ENCODE measurements around the gene CACNA1D.
"Not testable (repeated sequence)": the region's sequence is repeated elsewhere in the genome, so short reads cannot be mapped to it uniquely, and the experiment has no call there.

Gene CACNA1D

DNA sequence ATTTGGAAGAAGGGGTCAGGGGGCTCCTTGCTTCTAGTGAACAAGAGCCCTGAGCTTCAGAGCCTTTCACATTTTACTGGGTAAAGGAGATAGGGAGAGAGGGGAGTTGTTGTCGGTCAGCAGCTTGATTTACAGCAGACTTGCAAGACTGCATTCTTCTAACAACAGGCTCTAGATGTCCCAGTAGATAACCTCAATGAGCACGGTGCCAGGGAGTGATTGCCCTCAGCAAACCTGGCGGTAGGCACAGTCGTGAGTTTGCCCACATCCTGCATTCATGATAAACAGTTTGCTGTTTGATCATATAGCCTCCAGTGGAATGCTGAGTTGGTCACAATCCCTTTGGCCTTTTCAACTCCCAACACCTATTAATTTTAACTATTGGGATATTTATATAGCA lies 170.4 kb downstream of the CACNA1D start:
- DNase-seq = not testable (repeated sequence)

DNA sequence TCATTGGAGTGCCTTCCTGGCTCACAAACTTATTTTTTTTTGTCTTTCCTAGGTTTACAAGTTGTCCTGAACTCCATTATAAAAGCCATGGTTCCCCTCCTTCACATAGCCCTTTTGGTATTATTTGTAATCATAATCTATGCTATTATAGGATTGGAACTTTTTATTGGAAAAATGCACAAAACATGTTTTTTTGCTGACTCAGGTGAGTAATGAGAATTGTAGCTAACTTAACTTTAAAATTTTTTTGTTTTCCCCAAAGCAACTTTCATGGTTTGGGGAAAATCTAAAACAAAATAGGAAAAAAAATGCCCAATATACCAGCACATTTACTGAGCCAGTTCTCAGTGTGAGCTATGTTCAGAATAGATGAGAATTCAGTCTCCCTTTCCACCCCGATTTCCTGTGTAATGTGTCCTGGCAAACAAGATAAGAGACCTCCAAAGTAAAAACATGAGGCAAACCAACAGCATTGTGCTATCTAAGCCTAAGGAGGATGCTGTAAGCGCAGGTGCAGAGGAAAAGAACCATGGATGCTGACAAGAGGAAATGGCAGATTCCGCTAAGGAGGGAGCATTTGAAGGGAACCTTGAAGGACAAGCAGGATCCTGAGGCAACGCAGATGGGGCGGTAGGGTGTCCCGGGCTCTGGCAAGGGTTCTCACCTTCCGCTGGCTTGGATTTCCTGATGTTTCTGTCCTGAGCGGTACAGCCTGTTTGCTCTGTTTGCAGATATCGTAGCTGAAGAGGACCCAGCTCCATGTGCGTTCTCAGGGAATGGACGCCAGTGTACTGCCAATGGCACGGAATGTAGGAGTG lies 171.4 kb downstream of the CACNA1D start:
- no peak for DNase-seq

DNA sequence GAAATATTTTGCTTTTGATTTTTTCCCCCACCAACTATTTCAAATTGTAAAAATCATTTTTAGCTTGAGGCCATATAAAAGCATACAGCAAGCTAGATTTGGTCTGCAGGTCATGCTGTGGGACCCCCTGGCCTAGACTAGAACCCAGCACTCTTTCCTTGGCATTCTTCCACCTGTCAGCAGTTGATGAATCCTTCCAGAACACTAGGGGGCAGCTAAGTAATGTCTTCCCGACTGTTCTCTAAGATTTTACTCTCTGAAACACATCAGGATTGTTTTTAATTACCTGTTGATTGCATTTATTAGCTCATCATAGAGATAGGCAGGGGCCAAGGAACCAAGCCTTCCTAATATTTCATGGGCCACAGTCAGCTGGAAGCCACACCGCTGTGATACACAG lies 174.5 kb downstream of the CACNA1D start:
- DNase-seq = peak; percentile 12

DNA sequence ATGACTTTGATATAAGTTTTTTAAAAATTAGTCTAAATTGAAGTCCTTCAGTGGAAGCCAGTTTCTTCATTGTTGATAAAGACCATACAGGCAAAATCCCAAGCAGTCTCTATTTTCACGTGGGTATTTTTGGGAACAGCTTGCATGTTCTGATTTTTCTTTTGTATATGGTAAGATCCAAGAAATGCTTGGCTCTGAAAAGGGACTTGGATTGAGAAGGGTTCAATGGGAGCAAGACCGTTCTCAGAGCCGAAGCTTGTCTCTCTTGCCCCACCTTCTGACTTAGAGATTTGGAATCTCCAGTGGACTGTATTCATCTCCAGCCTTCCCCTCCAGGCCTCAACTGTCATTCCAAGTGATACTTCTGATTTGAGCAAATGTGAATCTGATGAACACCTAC lies 176.3 kb downstream of the CACNA1D start:
- DNase-seq = no peak

DNA sequence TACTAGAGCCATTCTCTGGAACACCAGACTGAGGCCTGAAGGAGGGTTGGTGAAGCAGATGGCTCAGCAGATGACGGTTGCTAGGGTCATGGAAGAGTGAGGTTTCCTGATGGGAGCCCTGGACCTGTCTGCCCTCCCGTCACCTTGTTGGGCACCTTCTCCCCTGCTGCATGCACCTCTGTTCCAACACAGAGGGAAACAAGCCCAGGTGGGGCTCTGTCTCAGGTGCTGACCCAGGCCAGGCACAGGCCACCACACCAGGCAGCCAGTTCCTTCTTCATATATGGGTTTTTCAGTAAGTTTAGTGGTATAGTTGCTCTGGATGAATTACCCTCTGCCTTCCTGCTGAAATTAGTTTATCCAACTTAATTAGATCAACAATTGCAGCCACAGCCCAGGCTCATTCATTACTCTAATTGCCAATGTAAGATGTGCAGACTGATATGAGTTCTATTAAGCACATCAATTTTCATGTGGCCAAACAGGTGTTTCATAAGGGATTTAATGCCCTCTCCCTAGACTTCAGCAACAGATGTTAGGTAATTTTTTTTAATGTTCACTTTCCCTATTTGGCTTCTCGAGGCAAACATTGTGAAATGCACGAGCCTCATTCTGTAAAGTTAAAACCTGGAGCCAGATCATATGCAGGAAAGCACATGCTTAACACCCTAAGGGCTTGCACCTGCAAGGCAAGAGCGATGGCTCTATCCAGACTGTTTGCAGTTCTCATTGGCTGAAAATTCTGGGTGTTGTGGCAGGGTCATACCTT lies 177.0 kb downstream of the CACNA1D start:
- DNase-seq = no peak

DNA sequence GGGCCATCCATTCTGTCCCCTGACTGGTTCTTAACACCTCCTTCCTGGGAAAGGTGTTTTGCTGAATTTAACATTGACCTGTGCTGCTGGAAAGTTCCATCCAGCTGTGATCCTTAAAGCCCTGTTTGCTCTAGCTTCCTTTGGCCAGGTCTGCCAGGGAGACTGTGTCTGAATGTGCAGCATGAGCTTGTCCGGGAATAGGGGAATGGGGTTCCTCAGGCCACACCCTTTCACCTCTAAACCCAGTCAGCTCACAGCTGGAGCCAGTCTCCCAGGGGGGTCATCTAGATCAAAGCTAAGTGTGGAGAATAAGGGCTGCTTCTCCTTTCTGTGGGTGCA lies 177.5 kb downstream of the CACNA1D start:
- no peak for DNase-seq

DNA sequence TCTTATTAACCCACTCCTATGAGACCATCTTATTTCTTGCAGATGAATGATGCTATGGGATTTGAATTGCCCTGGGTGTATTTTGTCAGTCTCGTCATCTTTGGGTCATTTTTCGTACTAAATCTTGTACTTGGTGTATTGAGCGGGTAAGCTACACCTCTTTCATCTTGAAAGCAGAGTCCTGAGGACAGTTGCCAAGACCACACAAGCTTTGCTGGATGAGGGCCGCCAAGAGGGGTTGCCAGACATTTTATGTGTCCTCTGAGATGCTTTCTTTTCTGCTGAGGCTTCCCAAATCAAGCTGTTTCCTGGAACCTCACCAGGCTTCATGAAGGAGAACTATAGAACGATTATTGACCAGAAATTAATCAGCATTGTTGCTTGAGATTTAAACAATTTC lies 178.6 kb downstream of the CACNA1D start:
- no peak for DNase-seq

DNA sequence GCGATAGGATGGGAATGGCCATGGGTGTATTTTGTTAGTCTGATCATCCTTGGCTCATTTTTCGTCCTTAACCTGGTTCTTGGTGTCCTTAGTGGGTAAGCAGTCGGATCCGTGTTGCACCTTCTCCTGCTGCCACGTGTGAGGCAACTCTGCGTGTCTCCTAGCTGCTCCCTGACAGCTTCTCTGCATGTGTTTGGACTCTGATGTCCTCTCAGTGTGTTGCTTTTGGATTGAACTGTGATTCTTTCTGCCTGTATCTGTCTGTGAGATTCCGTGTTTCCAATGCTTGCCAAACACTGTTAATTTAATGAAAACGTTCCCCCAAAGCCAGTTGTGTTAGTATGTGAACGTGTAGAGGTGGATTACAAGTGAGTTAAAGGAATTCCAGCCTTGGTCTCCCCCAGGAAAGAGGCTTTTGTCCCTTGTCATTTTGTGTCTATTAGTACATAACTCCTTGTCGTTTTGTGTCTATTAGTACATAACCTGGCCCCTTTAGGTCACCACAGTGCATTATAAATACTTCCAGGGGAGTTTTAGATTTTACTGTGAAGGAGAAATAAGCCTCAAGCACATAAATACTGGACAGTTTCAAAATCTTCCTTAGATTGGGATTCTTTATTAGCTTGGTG lies 179.4 kb downstream of the CACNA1D start:
- no peak for DNase-seq

DNA sequence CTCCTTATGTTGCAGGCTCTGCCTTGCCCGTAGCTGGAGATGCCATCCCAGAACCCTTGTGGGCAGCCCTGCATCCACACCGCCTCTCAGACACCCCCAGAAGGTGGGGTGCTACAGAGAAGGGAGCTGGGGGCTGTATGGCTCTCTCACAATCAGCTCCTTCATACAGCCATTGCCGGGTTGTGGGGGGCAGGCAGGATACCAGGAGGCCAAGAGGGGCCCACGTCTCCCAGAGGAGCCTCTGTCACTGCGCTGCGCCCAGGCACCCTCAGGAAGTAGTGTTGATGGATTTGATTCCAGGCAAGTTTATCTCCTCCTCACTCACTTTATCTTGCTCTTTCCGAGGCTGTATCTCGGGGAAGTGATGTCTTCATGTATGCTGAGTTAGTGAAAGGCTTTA lies 180.2 kb downstream of the CACNA1D start:
- no peak for DNase-seq

DNA sequence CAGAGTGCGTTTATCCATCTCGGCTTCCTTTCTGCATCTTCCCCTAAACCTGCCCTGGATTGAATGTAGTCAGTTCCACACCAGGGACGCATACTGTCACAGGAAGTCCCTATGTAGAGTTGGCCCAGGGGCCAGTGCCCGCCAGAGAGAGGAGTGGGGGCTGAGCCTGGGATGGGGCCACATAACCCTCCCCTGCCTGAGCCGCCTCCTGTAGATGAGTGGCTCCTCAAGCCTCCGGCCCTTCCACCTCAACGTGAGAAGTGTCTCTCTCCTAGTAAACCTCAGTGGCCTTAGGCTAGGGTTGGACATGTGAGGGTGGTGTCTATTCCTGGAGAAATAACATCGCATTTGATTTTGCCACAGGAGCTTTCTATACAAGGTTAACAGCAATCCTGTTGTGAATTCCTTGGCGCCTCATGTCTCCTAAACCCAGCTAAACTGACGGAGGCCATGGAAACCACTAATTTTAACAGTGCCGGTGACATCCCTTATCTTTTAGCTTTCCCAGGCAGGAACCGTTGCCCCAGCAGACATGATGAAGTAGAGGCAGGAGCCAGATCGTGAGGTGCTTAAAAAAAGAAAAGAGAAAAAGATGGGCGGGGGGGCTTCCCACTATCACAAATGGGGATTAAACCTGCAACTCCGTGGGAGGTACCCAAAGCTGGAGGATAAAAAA lies 180.7 kb downstream of the CACNA1D start:
- no peak for DNase-seq

DNA sequence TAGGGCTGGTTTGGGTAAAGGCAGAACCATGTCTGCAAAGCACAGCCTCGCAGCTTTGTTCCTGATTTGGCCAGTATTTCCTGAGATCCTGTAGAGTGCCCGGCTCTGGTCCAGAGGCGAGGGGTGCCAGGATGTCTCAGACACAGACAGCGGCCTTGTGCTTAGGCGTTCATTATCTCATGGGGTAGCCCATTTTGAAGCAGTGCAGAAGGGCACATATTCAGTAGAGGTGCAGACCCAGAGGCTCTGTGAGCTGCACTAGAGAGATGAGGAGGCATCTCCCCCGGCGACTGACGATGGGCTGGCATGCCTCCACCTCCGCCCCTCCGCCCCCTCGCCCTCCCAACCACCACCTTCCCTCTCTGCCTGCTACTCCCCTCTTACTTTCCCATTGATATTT lies 181.5 kb downstream of the CACNA1D start:
- DNase-seq = no peak

DNA sequence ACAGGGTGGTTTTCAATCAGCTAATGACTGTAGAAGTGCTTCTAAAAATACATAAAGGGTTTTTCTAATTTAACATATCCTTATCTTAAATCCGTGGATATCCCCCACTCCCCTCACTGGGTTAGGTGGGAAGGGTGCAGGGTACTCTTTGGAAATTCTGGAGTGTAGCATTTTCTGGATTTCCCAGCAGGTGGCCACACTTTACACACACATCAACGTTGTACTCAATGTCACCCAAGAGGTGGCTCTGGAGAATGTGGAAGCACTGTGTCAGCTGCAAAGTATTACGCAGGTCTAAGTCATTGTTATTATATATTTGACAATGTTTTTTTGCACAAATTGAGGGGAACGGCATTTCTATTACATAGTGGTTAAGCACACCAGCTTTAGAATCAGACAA lies 183.0 kb downstream of the CACNA1D start:
- DNase-seq = peak; percentile 2

DNA sequence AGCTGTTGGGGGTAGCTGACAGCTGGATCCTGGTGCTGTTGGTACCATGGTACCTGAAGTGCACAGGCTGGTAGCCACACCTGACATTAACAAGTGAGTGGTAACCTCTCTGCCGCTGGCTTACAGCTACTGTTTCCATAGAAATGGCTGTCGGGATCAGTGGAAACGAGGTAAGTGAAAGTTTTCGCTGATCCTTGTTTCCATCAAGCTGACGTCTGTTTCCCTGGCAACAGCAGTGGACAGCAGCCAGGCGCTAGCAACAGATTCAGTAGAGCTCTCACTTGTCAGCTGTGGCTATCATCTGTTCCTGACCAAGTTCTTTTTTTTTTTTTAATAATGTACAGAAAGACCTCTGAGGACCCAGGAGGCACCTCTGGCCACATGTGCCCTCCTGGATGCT lies 185.6 kb downstream of the CACNA1D start:
- DNase-seq = no peak

DNA sequence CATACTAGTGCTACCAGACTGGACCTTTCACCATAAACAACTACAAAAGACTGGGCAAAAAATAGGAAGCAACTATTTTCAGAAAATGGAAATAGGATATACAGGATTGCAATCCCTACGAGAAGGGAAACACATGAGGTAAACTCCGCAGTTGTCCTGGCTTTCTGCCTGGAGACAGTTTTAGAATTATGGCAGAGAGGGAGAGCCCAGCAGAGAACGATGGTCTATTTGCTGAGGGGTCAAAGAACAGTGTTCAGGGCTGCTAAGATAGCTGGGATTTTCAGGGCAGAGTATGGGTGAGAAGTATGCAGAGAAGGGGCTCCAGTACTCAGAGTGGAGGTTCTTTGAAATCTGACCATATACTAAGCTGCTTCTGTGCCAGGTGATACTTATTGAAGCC lies 188.4 kb downstream of the CACNA1D start:
- DNase-seq = no peak

DNA sequence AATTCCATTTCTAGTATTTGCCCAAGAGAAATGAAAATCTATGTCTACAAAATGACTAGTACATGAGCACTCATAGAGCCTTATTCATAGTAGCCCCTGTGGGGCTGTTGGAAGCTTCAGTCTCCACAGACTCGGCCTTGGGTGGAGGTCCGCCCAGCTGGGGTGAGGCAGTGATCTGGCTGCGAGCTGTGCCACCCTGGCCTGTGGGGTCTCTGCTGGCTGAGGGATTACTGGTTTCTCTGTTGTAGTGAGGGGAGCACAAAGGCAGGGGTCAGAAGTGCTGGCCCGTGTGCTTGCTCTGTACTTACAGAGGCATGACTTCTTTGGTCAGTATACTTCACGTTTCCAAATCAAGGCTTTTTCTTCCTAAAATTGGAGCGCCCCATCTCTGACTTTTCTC lies 193.7 kb downstream of the CACNA1D start:
- DNase-seq = no peak

DNA sequence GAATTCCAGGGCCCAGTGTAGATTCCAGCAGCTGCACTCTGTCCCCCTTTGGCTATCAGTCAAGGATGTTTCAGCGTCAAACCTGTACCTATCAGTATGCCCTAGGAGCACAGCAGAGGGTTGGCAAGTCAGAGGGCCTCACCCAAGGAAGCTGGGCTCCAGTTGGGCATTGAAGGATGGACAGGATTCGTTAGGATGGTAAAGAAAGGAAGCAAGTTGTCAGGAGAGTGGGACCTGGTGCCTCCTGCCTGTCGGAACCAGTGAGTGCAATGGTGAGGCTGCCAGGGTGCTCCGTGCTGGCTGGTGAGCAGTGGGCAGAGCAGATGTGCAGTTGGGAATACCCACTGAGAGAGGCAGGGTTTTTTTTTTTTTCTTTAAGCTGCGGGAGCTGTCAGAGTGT lies 194.6 kb downstream of the CACNA1D start:
- DNase-seq = no peak

DNA sequence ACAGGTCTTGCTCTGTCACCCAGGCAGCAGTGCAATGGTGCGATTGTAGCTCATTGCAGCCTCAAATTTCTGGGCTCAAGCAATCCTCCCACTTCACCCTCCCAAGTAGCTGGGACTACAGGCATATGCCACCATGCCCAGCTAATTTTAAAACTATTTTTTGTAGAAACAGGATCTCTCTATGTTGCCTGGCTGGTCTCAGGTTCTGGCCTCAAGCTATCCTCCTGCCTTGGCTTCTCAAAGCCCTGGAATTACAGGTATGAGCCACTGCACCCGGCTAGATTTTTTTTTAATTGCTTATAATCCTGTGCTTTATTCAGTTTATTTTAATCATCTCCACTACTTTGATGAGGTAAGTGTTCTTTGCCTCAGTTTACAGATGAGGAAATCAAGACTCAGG lies 195.3 kb downstream of the CACNA1D start:
- DNase-seq = no peak

DNA sequence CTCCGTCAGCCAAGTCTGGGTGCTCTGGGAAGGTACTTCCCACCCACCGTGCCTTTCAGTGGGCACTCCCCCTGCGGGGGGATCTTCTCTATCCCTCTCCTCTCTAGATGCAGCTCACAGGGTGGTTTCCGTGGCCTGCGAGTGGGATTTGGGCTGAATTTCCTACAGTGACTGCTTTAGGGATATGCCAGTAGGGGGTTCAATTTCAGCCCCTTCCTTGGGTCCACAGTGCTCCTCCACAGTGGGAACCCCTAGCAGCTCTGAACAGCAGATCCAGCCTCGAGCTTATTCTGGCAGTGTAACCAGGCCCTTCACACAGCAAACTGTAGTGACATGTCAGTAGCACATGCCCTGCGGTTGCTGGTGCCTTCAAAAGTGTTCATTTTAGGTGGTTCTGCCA lies 196.1 kb downstream of the CACNA1D start:
- DNase-seq = no peak

DNA sequence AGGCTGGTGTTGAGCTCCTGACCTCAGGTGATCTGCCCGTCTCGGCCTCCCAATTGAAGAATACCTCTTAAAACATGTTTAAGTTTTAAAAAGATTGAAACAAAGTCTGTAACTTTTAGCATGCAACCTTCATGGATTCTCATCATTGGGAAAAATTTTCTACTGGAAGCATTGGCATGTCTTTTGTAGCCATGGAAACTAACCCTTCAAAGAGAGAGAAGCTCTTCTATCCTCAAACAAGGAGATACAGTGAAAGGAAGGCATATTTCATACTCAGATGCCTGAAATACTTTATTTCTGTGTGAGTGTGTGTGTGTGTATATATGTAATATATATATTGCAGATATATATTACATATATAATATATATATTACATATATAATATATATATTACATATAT lies 196.9 kb downstream of the CACNA1D start:
- no peak for DNase-seq

DNA sequence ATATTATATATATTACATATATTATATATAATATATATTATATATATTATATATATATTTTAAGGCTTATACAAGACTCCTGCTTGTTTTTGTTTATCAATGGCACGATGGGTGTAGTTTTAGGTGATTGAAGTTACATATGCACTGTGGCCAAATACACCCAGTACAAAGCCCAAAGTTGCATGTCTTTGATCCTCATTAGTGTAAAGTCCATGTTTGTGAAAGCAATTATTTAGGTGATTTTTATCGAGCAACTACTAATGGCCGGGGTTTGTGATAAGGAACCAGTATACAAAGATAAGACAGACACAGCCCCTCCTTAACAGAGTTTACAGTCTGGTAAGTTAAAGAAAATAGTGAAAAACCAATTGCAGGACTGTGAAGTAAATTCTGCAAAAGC lies 197.5 kb downstream of the CACNA1D start:
- DNase-seq = no peak

DNA sequence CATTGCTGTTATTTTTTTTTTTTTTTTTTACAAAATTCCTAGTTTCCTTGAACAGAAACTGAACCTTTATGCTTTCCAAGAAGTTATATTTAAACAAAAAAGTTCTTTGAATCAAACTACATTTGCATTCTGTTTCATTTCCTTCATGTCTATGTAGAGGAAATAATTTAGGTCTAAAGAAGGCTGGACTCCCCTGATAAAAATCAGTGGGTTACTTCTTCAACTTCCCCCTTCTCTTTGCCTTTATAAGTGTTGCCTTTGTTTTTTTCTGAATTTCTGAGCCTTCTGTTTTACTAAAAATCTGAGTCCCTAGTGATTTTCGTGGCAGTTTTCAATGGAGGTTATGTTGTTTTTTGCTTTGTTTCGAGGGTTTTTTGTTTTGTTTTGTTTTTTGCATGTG lies 199.0 kb downstream of the CACNA1D start:
- peak; percentile 47 for DNase-seq

DNA sequence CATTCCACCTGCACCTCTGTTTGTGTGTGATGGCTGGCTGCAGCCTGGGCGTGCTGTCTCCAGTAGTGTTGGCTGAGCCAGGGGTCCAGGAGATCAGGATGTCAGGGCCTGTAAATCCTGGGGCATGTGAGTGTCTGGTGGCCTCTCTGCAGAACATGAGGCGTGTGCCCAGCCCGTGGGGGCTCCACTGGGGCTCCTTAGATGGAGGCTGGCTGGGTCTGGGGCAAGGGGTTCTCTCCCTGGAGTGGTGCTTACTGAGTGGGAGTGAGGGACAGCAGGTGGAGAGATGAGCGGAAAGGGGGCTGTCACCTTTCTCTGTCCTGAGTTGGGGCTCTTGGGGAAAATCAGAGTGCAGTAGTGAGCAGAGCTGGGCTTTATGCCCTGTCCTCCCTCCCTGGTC lies 199.6 kb downstream of the CACNA1D start:
- no peak for DNase-seq

DNA sequence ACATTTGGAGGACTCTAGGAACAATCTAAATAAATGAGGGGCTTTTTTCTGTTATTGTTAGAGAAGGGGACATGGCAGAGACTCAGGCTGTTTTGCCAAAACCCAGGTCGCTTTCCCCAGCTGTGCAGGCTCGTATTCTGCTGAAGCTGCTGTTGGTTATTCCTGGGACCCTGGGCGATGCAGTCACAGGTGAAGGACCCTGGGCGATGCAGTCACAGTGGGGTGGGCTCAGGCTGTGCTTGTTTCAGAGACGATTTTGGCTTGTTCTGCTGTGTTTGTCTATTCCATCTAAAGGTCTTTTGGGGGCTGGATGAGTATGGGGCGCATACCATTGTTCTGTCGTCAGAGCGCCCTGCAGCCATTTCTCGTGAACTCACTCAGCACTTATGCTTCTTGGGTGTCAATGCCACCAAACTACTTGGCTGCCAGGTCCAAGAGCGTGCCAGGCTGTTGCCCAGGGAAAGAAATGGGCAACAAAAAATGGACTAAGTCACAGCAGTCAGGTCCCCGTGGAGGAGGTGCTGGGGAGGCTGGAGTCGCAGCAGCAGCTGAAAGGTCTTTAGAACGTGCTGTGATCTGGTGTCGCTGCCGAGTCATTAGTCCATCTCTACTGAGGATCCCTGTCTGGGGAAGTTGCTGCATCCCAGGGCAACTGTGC lies 200.4 kb downstream of the CACNA1D start:
- no peak for DNase-seq

Data from OCI-M1 (cell line).